Measurements from ENCODE around the gene PCGF5. TPM values are rescaled to one million over a fixed set of nuclear protein-coding genes. Genes with fewer than 3 reads are reported as not detected.
"Not testable (repeated sequence)": the region's sequence is repeated elsewhere in the genome, so short reads cannot be mapped to it uniquely, and the experiment has no call there.

Gene PCGF5
- 4.0 TPM for polyA plus RNA-seq (2012; ENCODE audit: insufficient read depth, insufficient read length, low read depth)

GRCh38 chr10:91220194-91220953 is at the start of gene PCGF5:
PCGF5 (plus strand) TSS chr10:91220663; CDS start chr10:91222872, 2,209 bp downstream.
- Histone ChIP-seq H3K4me1 (peaks cover 9% of the 10 kb centered on the region), H3K9me3 (no peaks in the 10 kb centered on the region), H3K4me3 (ENCODE audit: low read depth, low read length) (peak within 1 kb of the TSS; percentile 79), H3K27me3 (no peaks in the 10 kb centered on the region), H3K36me3 (peaks cover 5% of the 10 kb centered on the region)
- no peak for TF ChIP-seq CTCF (IDR thresholded peaks at IDR 0.05; ENCODE audit: low read depth, low read length)
- DNase-seq, result peak; percentile 94

GRCh38 chr10:91171485-91171884 is 49.0 kb upstream of the PCGF5 start:
- no peak for TF ChIP-seq CTCF (IDR thresholded peaks at IDR 0.05; ENCODE audit: low read depth, low read length)
- no peaks in the 10 kb centered on the region for H3K36me3 ChIP-seq
- H3K27me3 ChIP-seq, result no peaks in the 10 kb centered on the region
- H3K9me3 ChIP-seq, result no peaks in the 10 kb centered on the region; the same call in 1 of the 2 replicates
- H3K4me3 ChIP-seq (ENCODE audit: low read depth, low read length), result no peak overlapping the region
- no peaks in the 10 kb centered on the region for H3K4me1 ChIP-seq
- no peak for DNase-seq

DNA sequence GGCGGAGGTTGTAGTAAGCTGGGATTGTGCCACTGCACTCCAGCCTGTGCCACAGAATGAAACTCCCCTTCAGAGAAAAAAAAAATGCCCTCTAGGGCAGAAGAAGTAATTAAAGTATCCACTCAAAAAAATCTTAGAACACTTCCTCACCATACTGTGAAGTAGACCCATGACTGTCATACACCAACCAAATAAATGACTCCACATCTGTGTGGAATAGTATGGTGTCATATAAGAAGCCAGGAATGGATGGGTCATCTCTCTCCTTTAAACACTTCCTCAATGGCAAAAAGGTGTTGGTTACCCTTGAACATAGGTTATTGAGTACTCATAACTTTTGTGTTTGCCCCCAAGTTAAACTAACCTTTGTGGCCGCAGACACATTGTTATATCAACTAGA is 48.1 kb upstream of the PCGF5 start:
- no peak for DNase-seq
- no peaks in the 10 kb centered on the region; the same call in 1 of the 2 replicates for H3K9me3 ChIP-seq
- no peaks in the 10 kb centered on the region for H3K4me1 ChIP-seq
- no peak for TF ChIP-seq CTCF (IDR thresholded peaks at IDR 0.05; ENCODE audit: low read depth, low read length)
- no peak overlapping the region for H3K4me3 ChIP-seq (ENCODE audit: low read depth, low read length)
- no peaks in the 10 kb centered on the region for H3K27me3 ChIP-seq
- H3K36me3 ChIP-seq, result no peaks in the 10 kb centered on the region

DNA sequence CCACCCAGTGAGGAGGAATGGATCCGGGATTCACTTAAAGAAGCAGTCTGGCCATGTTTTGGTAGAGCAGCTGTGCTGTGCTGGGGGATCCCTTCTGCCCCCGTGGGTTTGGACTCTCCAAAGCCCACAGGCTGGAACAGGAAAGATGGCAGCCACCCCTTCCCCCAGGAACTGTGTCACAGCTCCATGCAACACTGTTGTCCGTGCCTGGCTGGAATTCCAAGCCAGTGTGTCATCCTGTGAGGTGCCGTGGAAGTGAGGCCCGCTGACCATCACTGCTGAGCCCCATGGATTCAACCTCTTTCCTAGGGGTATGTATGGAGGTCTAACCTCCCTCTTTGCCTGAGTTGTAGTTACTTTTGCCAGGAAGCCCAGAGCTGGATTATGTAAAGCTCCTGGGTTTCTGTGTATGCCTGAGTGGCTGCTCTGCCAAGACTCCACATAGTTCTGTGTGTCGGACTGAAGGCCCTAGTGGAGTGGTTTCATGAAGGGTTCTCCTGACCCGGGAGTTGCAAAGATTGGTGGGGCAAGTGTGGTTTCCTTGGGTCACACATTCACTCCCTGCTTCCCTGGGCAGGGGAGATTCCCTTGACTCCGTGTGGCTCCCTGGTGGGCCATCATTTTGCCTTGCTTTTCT is 35.1 kb upstream of the PCGF5 start:
- Histone ChIP-seq H3K36me3 (no peaks in the 10 kb centered on the region), H3K9me3 (no peaks in the 10 kb centered on the region), H3K4me1 (no peaks in the 10 kb centered on the region; the same call in 1 of the 2 replicates), H3K27me3 (no peaks in the 10 kb centered on the region), H3K4me3 (ENCODE audit: low read depth, low read length) (no peak overlapping the region)
- TF ChIP-seq CTCF (IDR thresholded peaks at IDR 0.05; ENCODE audit: low read depth, low read length), result no peak
- DNase-seq, result no peak

- H3K36me3 ChIP-seq, result no peaks in the 10 kb centered on the region
- no peaks in the 10 kb centered on the region for H3K27me3 ChIP-seq
- DNase-seq, result no peak
- H3K9me3 ChIP-seq, result no peaks in the 10 kb centered on the region
- no peak overlapping the region for H3K4me3 ChIP-seq (ENCODE audit: low read depth, low read length)
- peaks cover 3% of the 10 kb centered on the region for H3K4me1 ChIP-seq
- no peak for TF ChIP-seq CTCF (IDR thresholded peaks at IDR 0.05; ENCODE audit: low read depth, low read length)
Observed at GRCh38 chr10:91187156-91187555, 33.3 kb upstream of the PCGF5 start.

DNA sequence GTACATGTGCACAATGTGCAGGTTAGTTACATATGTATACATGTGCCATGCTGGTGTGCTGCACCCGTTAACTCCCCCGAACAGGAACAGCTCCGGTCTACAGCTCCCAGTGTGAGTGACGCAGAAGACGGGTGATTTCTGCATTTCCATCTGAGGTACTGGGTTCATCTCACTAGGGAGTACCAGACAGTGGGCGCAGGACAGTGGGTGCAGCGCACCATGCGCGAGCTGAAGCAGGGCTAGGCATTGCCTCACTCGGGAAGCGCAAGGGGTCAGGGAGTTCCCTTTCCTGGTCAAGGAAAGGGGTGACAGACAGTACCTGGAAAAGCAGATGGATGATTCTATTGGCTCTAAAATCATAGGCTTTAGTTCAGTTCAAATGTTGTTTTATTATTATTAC is 32.5 kb upstream of the PCGF5 start:
- not testable (repeated sequence) for H3K36me3 ChIP-seq; H3K4me1 ChIP-seq; H3K9me3 ChIP-seq; H3K4me3 ChIP-seq (ENCODE audit: low read depth, low read length); DNase-seq; H3K27me3 ChIP-seq
